Neuronal stem cell (in vitro differentiated cells): Measurements from ENCODE around the gene NLGN2.

Experiments
- DNase-seq: peaks from one replicate; pipeline ENCODE4 v3.0.0-alpha.2; 2013; ENCODE audit warnings: low spot score
- H2AFZ ChIP-seq: one replicate; pipeline ENCODE4 v1.6.1; 2013; ENCODE audit warnings: mild to moderate bottlenecking, low read length, inconsistent platforms
- H2AK5ac ChIP-seq: 2 replicates; pipeline ENCODE4 v1.6.1; 2013; ENCODE audit warnings: low read depth, mild to moderate bottlenecking, inconsistent platforms, low read length, moderate library complexity, mixed read lengths
- H2BK120ac ChIP-seq: 2 replicates; pipeline ENCODE4 v1.6.1; 2013; ENCODE audit warnings: low read depth, mild to moderate bottlenecking, inconsistent platforms, low read length, moderate library complexity, mixed read lengths
- H2BK12ac ChIP-seq: one replicate; pipeline ENCODE4 v1.6.1; 2013; ENCODE audit warnings: low read length, inconsistent platforms
- H2BK15ac ChIP-seq: 2 replicates; pipeline ENCODE4 v1.6.1; 2013; ENCODE audit warnings: mild to moderate bottlenecking, low read length, inconsistent platforms, mixed read lengths
- H2BK5ac ChIP-seq: one replicate; pipeline ENCODE4 v1.6.1; 2013; ENCODE audit warnings: inconsistent platforms, mild to moderate bottlenecking, low read length, moderate library complexity
- H3K14ac ChIP-seq: one replicate; pipeline ENCODE4 v1.6.1; 2013; ENCODE audit warnings: low read length, inconsistent platforms
- H3K18ac ChIP-seq: 2 replicates; pipeline ENCODE4 v1.6.1; 2013; ENCODE audit warnings: low read length, inconsistent platforms
- H3K23ac ChIP-seq: 2 replicates; pipeline ENCODE4 v1.6.1; 2013; ENCODE audit warnings: low read depth, mild to moderate bottlenecking, mixed read lengths, low read length, inconsistent platforms; ENCODE audit not compliant: poor library complexity
- H3K27ac ChIP-seq: replicated peaks from 3 replicates; pipeline ENCODE4 v1.5.1; 2013; ENCODE audit warnings: low read length, inconsistent platforms
- H3K27me3 ChIP-seq, 3 experiments: 2 replicates each; pipeline ENCODE4 v1.6.1; 2013; ENCODE audit warnings: low read length in 3 of 3, mild to moderate bottlenecking in 2 of 3, inconsistent platforms in 1 of 3, low read depth in 1 of 3, mixed read lengths in 1 of 3, moderate library complexity in 1 of 3; ENCODE audit not compliant: control insufficient read depth in 3 of 3, insufficient read depth in 3 of 3
- H3K36me3 ChIP-seq, 2 donors: replicated peaks in 1 of 2; 2 replicates each; pipeline ENCODE4 v1.6.1; 2013; ENCODE audit warnings: low read length in 2 of 2; ENCODE audit not compliant: control insufficient read depth in 2 of 2, insufficient read depth in 2 of 2
- H3K4ac ChIP-seq: 2 replicates; pipeline ENCODE4 v1.6.1; 2013; ENCODE audit warnings: inconsistent platforms, mild to moderate bottlenecking, low read length, moderate library complexity
- H3K4me1 ChIP-seq, 2 donors: 1 replicate in 1 of 2; 2 replicates in 1 of 2; pipeline ENCODE4 v1.6.1; 2013; ENCODE audit warnings: low read length in 2 of 2, low read depth in 1 of 2; ENCODE audit not compliant: control insufficient read depth in 2 of 2, insufficient read depth in 1 of 2
- H3K4me2 ChIP-seq: one replicate; pipeline ENCODE4 v1.6.1; 2013; ENCODE audit warnings: mild to moderate bottlenecking, low read length, inconsistent platforms; ENCODE audit not compliant: insufficient read depth, poor library complexity, severe bottlenecking
- H3K4me3 ChIP-seq, 2 donors: 2 replicates each; pipeline ENCODE4 v1.5.1; 2013; ENCODE audit warnings: low read length in 2 of 2, mild to moderate bottlenecking in 2 of 2, inconsistent platforms in 1 of 2, moderate library complexity in 1 of 2
- H3K79me1 ChIP-seq: one replicate; pipeline ENCODE4 v1.6.1; 2013; ENCODE audit warnings: low read depth, mild to moderate bottlenecking, inconsistent platforms, low read length, moderate library complexity
- H3K9ac ChIP-seq: one replicate; pipeline ENCODE4 v1.6.1; 2013; ENCODE audit warnings: mild to moderate bottlenecking, low read depth, low read length, inconsistent platforms; ENCODE audit not compliant: poor library complexity
- H3K9me3 ChIP-seq, 2 donors: replicated peaks in 1 of 2; 2 replicates each; pipeline versions ENCODE3 to v1.6.1; 2013; ENCODE audit warnings: low read length in 2 of 2, mild to moderate bottlenecking in 2 of 2, inconsistent platforms in 1 of 2, low read depth in 1 of 2, mixed read lengths in 1 of 2, moderate library complexity in 1 of 2; ENCODE audit not compliant: control insufficient read depth in 2 of 2, insufficient read depth in 1 of 2
- H4K8ac ChIP-seq: one replicate; pipeline ENCODE4 v1.6.1; 2013; ENCODE audit warnings: low read depth, mild to moderate bottlenecking, inconsistent platforms, low read length, moderate library complexity
- H4K91ac ChIP-seq: one replicate; pipeline ENCODE4 v1.6.1; 2013; ENCODE audit warnings: low read length, low read depth, mild to moderate bottlenecking, inconsistent platforms; ENCODE audit not compliant: poor library complexity
- WGBS, 2 donors: extraction: QIAGEN DNeasy Blood & Tissue Kit; methylation state at CpG; one replicate each; pipeline ENCODE4 v1.1.7; 2013; ENCODE audit warnings: missing lambda C conversion rate in 2 of 2, mixed read lengths in 1 of 2; ENCODE audit not compliant: insufficient read length in 2 of 2, insufficient replicate concordance in 1 of 2; ENCODE audit errors: extremely low coverage in 2 of 2; 5-methylcytosine and 5-hydroxymethylcytosine counted together

Gene NLGN2

DNA sequence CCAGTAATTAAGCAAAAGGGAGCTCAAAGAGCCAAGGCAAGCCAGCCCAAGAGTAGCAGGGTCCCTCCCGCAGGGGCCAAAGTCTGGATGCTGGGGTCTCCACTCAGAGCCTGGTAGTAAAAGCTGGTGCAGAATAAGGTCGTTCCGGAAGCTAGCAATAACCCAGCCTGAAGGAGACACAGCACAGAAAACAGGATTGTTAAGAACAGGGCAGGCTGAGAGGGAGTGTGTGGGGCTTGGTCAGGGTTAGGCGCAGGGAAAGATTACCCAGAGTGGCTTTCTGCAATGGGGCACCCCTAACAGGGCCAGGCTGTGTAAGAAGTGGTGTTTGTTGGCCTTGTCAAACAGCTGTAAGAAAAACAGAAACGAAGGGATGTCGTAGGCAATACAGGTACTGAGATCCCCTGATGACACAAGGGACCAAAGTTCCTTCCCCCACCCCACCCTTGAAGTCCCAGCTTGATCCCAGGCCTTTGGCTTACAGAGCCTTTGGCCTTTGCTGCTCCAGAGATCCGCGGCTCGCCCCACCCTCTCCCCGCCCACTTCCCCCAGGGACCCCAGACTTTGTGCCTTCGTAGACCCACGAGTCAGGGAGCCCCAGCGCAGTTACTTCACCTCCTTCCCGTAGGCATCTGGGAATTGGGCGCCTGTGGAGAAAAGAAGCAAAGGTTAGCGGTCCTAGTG lies 4.5 kb upstream of the NLGN2 start:
- H3K36me3 ChIP-seq = peaks cover 2 to 12% of the 10 kb centered on the region in 2 donors
- peaks cover 10% of the 10 kb centered on the region for H3K79me1 ChIP-seq
- H2BK120ac ChIP-seq = no peak overlapping the region
- peak overlapping the region; percentile 82 for H2BK15ac ChIP-seq
- H4K91ac ChIP-seq = peak overlapping the region; percentile 32
- no peak overlapping the region for H4K8ac ChIP-seq
- no peaks in the 10 kb centered on the region for H3K9me3 ChIP-seq
- H3K4me3 ChIP-seq = peak overlapping the region; percentile 74 to 88
- peak; percentile 67 for DNase-seq
- H3K4me1 ChIP-seq = peaks cover 14 to 25% of the 10 kb centered on the region in 2 donors
- no peak overlapping the region for H3K4ac ChIP-seq
- peak overlapping the region; percentile 92 for H3K9ac ChIP-seq
- H3K14ac ChIP-seq = no peak overlapping the region
- peak overlapping the region; percentile 89 for H2AFZ ChIP-seq
- H3K27ac ChIP-seq = peak overlapping the region; percentile 97
- H3K23ac ChIP-seq = no peak overlapping the region
- peak overlapping the region; percentile 39 for H3K18ac ChIP-seq
- WGBS, 2 donors = no CpG with 5 or more reads among the region's 16 CpGs
- H3K4me2 ChIP-seq = peak overlapping the region; percentile 72
- H2BK12ac ChIP-seq = no peak overlapping the region
- peak overlapping the region; percentile 98 for H2BK5ac ChIP-seq
- H3K27me3 ChIP-seq = no peaks in the 10 kb centered on the region
- H2AK5ac ChIP-seq = no peak overlapping the region

DNA sequence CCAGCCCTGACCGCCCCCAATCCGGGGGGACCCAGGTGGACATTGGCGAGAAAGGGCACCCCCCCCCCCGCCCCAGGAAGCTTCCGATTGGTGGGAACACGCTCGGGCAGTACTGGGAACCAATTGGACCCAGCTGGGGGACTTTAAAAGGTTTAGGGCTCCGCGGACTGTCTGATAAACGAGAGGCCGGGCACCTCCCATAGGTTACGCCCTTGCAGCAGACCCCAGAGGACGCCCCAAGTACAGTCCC lies 4.0 kb upstream of the NLGN2 start:
- no peak overlapping the region for H3K4ac ChIP-seq

DNA sequence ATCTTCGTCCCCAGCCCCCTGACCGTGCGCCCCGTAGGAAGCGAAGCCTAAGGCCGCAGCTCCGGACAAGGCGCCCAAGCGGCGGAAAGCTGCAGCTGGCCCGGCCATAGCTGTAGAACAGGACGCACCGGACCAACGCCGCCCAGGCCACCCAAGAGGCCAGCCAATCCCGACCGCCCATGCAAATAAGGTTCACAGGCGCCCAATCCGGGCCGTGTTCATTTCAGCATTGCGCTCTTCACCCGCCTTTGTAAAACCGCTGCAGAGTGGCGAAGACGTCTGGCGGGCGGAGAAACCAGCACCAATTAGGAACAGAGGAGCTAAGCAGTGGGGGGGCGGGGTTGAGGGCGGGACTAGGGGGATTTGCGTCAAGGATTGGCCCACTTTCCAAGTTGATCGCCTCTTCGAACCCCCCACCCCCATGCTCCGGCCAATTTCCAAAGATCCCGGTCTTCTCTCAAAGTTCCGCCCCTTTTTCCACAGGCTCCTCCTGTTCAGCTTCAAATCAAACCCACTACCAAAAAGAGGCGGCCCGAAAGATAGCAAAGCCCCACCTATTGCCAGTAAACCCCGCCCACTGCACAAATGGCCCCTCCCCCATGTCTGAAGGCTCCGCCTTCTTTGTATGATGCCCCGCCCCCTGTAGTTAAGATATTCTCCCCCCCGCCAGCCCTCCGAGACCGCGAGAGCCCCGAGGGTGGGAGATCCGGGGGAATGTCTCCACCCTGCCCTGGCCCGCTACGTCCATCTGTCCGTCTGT lies 3.5 kb upstream of the NLGN2 start, which contains the start of gene TMEM256:
Gene TMEM256, minus strand, starts transcription at position 121 of the 760 bp plus-strand sequence. Its CDS starts 13 bp downstream, at position 108.
- peak; percentile 100 for DNase-seq
- Histone ChIP-seq H3K79me1 (peaks cover 15% of the 10 kb centered on the region), H3K27ac (peak within 1 kb of the TSS; percentile 97), H2BK15ac (peak within 1 kb of the TSS; percentile 89), H2AK5ac (peak within 1 kb of the TSS; percentile 100), H3K23ac (peak within 1 kb of the TSS; percentile 96), H2BK5ac (peak within 1 kb of the TSS; percentile 98), H3K14ac (peak within 1 kb of the TSS; percentile 38), H3K36me3 (peaks cover 10 to 22% of the 10 kb centered on the region in 2 donors), H3K4ac (no peak within 1 kb of the TSS), H2AFZ (peak within 1 kb of the TSS; percentile 89), H3K18ac (peak within 1 kb of the TSS; percentile 98), H2BK120ac (peak within 1 kb of the TSS; percentile 91), H4K8ac (no peak within 1 kb of the TSS), H3K4me1 (peaks cover 14 to 25% of the 10 kb centered on the region in 2 donors), H2BK12ac (no peak within 1 kb of the TSS), H3K4me3 (peak within 1 kb of the TSS; percentile 74 to 97), H3K9me3 (no peaks in the 10 kb centered on the region), H3K27me3 (no peaks in the 10 kb centered on the region), H3K4me2 (peak within 1 kb of the TSS; percentile 92), H3K9ac (peak within 1 kb of the TSS; percentile 92), H4K91ac (peak within 1 kb of the TSS; percentile 32)
- no CpG with 5 or more reads among the region's 49 CpGs for WGBS, 2 donors

More for the DNA sequence above, 4.0 kb upstream of the NLGN2 start:
- Histone ChIP-seq H2BK5ac (peak overlapping the region; percentile 98), H3K14ac (no peak overlapping the region), H2AFZ (peak overlapping the region; percentile 89), H2BK120ac (no peak overlapping the region), H3K4me3 (peak overlapping the region; percentile 74 to 88), H3K9me3 (no peaks in the 10 kb centered on the region), H4K8ac (no peak overlapping the region), H3K4me2 (peak overlapping the region; percentile 72), H3K23ac (peak overlapping the region; percentile 96), H2BK12ac (no peak overlapping the region), H2BK15ac (no peak overlapping the region), H3K27me3 (no peaks in the 10 kb centered on the region), H3K4me1 (peaks cover 14 to 25% of the 10 kb centered on the region in 2 donors), H3K9ac (peak overlapping the region; percentile 92), H4K91ac (no peak overlapping the region), H2AK5ac (no peak overlapping the region), H3K18ac (peak overlapping the region; percentile 98), H3K79me1 (peaks cover 14% of the 10 kb centered on the region), H3K36me3 (peaks cover 5 to 17% of the 10 kb centered on the region in 2 donors), H3K27ac (peak overlapping the region; percentile 97)
- WGBS, 2 donors = no CpG with 5 or more reads among the region's 13 CpGs
- DNase-seq = no peak
